G401.6 (cell line): ENCODE results near the gene PLPP4.

ENCODE experiments used
- FAIRE-seq: peaks from 2 replicates; lab custom pipeline; 2012; peaks lifted over from hg19 to GRCh38; lab: Jason Lieb, UNC

PLPP4 gene

DNA sequence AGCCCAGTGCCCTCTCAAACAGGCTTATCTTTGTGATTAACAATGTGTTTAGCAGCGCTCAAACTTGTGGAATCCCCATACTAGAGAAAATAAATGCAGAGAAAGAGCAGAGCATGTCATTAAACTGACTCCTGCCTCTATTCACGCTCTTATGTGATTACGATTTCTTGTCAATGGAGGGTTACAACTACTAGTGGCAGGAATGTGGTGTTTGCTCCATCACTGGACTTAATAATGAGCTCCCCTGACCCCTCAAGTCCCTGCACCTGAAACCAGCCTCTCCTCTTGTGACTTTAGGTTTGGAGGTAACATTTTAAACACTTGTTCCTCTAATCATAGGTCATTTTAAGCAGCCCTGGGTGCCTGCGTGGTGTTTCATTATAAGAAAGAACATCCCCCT, 121.9 kb downstream of the PLPP4 start:
- no peak for FAIRE-seq

DNA sequence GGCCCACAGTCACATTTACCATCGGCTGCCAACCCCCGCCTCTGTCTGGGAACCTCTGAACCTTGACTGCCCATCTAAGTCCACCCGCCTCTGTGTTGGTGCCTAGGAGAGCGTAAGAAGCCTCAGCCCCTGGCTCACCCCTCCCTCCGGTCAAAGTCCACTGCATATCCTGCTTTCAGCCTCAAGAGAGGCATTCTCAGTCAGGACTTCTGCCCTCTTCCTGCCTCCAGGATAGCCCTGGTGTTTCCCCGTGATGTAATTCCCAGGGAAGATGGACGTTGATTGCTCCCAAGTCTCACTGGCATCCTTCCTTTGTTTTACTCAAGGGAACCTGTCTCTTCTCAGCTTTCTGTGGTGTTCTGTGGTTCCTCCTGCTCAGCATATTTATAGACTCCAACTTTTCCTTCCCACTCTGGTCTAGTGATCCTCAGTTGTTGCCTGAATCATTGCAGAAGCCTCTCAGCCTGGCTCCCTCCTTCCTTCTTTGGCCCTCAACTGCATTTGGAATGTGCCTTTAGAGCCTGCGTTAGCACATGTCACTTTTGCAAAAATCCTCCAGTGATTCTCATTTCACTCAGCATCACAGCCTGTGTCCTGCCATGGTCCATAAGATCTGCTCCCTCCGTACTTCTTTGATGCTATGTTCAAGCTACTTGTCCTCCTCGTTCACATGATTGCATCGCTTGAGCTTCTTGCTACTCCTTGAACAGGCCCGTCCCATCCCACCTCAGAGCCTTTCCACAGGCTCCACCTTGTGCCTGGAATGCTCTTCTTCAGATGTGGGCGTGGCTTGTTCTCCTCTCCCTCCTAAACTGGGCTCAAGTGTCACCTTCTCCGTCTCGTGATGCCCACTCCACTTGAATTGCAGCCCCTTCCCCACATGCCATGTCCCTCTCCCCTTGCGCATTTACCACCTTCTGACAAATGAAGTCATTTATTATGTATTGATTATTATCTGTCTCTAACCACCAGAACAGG, 124.2 kb downstream of the PLPP4 start:
- FAIRE-seq = no peak

DNA sequence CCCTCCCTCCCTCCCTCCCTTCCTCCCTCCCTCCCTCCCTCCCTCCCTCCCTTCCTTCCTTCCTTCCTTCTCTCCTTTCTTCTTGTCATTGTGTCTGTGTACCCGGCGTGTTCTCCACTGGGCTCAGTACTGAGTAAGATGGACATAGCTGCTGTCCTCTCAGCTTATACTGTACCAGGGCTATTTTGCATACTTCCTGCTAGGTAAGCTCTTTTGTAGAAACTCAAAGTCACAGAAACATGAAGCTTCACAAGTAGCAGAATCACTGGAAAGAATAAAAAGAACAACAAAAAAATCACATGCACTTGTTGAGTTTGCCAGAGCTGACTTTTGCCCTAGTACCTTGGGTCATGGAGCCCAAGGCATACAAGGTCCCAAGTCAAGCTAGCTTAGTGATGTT, 125.7 kb downstream of the PLPP4 start:
- no peak for FAIRE-seq

DNA sequence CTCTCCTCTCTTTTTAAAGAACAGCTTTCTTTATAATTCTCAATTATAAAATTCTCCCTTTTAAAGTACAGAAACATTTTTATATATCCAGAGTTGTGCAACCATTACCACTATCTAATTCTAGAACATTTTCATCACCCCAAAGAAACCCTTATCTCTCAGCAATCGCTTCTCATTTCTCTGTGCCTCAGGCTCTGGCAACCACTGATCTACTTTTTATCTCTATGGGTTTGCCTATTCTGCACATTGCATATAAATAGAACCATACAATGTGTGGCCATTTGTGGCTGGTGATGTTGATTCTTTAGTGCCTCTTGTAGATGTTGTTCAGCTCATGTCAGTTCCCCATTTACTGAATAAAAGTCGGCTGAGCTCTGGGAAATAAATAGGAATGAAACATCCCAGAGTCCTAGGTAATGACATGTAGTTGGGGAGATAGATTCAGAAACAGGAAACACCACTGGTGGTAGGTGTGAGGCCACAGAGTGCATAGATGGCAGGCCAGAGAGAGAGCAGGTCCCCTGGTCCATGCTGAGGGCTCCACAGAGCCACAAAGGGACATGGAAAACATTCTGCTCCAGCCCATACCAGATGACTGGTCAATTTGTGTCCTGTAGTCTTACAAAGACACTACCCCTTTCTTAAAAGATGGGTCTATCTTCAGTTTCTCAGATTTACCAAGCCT, 126.5 kb downstream of the PLPP4 start:
- FAIRE-seq = no peak

DNA sequence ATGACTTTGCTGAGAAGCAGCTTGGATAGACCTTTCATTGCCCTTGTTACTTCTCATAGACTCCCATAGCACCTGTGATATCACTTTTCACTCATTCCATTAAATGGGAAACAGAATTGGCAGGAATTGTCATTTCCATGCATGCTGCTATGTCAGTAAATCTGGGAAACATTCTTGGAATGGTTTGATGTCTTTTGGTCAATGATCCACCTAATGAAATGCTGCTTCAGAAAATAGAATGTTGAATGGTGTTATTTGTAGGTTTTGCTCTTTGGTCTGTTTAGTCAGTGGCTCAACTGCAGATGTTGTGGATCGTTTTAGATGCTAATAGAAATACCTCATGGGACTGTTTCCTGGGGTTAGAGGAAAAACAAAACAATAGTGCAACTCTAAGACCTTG, 127.8 kb downstream of the PLPP4 start:
- FAIRE-seq = no peak

DNA sequence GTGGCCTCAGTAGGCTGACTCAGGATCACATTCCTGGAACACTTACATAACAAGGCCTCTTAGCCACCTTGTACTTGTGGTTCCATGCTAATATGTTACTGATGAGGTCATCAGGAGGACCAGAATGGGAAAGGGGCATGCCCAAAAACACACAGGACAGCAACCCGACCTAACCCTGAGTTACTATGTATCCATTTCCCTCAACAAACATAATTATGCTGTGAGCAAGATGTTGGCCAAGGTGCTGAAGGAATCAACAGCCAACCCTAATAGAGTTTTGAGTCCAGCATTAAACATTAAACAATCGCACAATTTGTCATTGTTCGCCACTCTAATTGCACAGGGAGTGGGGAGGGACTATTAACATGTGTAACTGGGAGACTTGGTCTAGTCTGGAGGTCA, 129.4 kb downstream of the PLPP4 start:
- FAIRE-seq = no peak

DNA sequence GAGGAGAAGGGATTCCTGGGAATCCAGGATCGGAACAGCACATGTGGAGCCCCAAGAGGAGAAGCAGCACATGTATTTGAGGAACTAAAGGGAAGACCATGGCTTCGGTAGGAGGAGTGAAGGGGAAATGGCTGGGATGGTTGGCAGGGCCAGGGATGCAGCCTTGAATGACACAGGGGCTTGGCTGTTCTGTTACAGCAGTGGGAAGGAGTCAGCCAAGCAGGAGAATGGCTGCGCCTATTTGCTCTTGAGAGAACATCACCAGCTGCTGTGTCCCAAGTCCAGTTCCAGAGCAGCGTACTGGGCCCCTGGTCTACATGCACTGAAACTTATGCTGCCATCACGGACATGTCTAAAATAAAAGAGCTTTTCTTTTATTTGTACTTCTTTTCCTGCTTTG, 130.0 kb downstream of the PLPP4 start:
- no peak for FAIRE-seq

DNA sequence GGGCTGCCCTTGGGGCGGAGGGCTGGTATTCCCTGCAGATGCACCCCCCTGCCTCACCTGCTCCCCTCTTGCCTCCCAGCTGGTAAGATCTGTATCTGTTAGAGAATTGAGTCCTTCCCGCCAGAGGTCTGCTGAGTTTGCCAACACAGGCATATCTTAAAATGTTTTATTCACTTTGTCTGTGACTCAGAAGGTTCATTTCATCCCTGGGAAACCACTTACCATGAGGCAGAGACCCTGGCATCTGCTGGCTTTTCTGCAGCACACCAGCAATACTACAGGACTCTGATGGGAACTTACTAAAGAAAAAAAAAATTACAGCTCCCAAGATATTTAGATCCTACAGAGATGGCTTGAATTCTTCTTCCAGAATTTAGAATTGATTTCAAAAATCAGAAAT, 131.3 kb downstream of the PLPP4 start:
- no peak for FAIRE-seq

DNA sequence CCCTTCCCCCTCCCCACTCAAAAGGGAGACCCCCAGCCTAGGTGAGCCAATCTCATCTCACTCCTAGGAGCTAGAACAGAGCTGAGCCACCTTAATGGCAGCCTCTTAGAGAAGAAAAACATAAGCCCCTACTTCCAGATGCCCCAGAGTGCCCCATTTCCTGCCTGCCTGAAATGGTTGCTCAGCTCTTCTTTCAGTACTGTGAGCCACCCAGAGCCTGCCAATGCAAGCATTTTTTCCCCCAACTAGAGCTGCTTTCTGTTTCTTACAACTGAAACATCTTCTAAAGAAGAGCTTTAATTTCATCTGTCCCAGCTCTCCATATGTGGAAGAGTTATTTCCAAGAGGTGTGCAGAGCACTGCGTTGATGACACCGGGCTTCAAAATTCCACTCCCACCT, 136.7 kb downstream of the PLPP4 start:
- FAIRE-seq = no peak

DNA sequence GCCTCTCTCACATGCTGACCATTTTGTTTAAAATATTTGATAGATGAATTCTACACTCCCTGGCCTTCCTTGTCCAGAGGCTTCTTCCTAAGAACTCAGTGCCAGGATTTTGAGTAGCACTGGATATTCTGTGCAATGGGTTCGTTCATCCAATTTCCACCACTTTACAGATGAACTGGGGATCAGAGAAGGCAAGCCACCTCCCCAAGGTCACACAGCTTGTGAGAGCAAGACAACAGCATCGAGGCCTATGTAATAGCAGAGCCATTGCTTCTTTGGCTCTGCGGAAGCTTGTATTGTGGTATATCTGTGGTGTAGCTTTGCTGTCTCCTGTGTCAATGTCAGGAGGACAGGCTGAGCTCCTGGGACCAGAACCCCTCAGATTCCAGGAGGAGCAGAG, 140.9 kb downstream of the PLPP4 start:
- no peak for FAIRE-seq

DNA sequence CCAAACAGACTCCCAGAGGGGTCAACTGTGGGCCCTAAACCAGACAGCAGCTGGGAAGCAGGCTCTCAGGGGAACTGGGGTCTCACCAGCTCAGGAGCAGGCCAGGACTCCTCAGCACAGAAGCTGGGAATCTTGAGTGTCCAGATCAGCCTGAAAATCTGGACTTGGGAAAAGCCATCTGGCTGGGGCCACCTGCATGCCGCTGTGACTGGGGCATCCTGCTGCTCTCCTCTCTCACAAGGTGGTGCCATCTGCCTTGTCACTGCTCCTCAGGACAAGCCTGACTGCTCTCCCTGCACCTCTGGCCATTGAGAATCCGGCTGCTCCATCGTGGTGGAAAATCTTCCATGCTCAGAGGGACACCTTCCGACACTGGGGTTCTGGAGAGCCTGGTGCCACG, 141.4 kb downstream of the PLPP4 start:
- FAIRE-seq = no peak

DNA sequence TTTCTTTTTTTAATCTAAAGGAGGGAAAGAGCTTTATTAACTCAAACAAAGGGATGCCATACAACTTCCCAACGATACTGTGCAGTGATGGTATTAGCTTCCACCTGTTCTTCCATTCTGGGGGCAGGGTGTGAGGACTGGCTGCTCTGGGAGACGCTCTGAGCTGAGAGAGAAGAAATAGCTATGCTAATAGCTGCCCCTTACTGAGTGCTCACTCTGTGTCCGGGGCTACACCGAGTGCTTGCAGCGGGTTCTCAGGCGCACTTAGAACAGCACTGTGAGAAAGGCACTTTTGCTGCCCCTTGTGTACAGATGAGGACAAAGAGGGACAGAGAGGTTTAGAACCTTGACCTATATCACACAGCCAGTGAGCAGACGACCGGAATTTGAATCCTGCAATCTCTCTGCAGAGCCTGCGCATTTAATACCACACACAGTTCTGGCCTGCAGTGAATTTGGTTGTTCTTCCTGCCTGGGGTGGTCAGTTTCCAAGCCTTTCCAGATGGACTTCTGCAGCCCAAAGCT, 142.2 kb downstream of the PLPP4 start:
- FAIRE-seq = no peak

DNA sequence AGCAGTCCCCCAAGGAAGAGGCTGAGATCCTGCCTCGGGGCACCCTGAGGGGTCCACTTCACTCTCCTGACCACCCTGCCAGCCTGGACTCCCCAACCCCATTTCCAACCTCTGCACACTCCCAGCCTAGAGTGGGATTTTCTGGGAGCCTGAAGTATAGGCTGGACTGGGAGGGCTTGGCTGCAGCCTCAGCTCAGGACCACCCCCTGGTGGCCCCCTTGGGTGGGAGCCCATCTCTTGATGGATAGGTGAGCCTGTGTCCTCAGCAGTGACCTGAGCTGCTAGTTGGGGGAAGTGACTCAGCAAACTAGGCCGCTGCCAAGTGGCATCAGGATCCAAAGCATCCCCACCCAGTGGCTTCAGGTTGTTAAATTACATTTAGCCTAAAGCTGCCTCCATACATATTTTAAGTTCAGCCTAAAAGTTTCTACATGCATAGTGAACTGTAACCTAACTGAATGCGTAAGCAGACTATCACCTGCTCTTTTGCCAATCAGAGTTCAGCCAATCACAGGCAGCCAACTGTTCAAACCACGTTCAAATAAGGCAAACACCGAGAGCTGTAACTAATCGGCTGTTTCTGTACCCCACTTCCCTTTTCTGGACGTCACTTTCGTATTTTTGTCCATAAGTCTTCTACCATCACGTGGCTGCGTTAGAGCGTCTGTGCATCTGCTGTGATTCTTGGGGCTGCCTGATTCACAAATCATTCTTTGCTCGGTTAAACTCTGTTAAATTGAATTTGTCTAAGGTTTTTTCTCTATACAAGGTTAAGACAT, 144.0 kb downstream of the PLPP4 start:
- FAIRE-seq = no peak

DNA sequence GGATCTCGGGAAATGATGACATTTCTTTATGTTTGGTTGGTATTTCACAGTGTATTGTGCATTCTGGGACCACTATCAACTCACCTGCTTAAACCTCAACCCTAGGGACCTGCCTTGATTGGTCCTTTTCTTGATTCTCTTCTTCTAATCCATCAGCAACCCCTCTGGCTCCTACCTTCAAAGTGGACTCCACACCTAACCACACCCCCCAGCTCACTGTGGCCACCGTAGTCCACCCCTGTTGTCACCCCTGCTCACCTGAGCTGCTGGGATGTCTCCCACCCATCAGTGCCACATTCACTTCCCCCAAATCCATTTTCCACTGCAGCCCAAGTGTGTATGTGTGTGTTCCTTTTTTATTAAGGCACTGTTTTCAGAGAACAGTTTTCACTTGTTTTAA, 145.0 kb downstream of the PLPP4 start:
- no peak for FAIRE-seq

DNA sequence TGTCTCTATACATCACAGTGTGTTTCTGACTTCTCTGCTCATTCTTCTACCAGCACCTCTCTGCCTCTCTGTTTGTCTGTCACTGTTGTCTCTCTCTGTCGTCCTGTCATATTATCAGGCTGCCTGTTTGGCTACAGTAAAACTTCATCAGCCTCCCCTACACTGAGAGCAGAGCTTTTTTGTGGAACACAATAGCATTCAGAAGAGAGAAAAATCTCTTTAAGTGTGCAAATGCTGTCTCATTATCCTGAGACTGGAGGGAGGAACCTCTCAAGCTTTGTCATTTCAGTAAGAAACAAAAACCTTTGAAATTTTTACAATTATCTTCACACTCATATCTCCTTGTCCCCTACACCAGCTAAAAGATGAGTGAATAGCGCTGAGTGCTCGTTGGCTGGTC, 148.4 kb downstream of the PLPP4 start:
- no peak for FAIRE-seq

DNA sequence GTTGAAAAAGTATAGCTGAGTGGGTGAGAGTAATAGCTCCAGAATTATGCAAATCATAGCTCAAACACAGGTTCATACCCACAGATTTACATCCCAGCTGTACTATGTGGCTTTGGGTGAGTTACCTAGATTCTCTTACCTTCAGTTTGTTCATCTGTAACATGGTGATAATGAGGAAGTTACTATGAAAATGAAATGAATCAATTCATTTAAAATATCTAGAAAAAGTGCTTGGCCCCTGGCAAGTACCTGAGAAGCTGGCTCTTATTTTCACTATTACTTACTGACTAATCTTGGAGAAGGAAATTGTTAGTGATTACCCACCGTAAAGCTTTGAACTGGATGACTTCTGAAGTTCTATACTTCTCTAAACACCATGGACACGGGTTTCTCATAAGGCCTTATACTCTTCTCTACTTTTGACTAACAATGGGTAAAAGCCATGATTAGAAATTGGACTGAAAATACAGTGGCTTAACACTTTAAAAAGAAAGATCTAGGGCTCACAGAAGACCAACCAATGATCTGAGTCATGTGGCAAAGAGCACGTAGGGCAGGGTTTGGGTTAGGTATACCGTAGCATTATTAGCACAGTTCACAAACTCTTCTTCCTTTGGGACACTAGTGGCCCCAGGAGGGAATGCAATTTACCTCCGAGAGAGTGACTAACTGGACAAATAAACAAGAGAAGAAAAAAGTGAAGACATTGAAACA, 149.2 kb downstream of the PLPP4 start:
- no peak for FAIRE-seq

DNA sequence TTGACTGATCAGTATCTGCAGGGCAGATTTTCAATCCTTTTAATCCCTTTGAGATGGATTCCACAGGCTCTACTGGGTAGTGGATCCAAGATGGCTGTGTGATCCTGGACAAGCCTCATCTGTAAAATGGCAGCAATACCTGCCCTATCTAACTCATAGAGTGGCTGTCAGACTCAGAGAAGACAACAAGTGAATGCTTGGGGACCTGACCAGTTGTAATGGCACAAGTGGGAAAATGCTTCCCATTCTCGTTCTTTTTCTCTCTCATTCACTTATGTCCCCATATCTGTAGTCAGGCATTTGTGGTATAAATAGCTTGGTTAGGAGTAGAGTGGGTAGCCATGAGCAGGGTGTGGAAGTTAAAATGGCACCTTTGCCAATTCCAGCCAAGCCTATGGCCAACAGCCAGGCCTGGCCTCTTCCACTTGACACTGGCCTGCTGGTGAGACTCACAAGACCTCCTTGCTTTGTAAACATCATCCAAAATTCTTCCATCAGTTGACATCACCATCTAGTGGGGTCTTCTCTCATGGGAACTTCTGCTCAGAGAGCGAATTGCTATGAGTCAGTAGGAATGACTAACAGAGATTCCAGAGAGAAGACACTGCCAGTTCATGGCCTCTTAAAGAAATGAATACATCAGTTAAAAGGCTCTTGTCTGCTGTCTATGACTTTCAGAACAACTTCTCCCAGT, 150.1 kb downstream of the PLPP4 start:
- no peak for FAIRE-seq

DNA sequence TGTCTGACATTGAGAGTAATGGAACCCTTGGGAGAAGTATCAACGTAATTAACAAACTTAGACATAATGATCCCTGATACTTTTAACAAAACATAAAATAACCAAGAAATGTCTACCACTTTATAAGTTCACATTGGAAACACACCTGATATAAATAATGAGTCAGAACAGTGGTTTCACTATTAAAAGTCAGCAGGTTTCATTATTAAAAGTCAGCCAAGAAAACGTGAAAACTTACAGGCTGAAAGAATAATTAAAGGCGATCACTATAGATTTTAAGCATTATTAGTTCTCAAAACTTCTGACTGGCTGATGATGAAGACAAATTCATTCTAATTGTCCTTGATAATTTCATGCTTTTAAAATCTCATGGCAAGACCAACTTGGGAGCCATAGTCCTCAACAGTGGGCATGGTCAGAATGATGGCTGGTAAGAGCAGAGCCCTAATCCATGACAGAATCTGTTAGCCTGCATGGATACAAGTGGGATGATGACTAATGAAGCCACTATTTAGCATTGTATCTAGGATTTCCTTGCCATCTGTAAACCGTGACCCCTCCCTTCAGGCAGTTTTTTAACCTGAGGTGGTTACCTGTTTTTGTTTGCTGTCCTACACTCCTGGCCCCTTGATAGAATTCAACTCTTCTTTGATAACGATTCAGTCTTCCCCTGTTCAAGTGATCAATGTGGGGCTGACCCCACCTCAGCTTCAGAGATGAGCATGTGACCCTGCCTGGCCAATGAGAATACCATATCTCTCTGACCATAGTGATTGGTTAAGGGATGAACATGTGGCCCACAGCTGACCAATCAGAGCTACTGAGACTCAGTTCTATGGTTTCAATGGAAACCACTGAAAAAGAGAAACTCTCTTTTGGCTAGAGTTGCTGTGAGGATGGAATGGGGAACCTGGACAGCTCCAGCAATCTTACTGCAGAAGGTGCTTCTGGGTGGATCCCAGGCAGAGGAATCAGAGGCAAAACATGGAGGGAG, 151.0 kb downstream of the PLPP4 start:
- FAIRE-seq = no peak

DNA sequence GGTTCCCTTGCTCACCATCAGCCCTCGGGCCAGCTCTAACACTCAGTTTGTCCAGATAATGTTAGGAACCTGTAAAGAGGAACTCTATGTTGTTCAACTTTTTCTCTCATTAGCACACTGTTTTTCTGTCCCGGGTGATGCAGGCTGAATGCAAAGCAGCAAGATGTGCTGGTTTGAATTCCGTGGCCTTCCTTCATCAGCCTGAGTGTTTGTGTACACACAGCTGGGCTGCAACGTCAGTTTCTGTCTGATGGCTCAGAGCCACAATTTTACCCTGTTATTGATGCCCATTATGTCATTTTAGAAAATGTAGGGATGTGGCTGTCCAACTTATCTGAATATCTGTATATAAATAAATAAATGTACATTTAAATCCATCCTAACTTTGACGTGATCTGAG, 152.0 kb downstream of the PLPP4 start:
- no peak for FAIRE-seq

DNA sequence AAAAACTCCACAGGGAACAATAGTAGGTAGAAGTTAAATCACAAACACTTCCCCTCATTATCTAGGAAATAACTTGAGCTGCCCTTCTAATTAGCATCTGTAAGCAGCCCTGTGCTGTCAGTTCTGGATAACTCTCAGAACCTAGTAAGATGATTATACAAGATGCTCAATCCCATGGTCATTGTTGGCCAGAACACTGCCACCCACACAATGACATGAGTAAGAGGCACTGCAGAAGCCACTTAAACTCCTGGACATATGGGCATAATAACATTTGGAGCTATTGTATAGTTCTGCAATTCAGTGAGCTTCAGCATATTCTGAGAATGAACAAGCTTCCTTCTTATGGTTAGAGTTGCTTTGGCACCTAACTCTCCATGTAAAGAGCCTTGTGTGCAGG, 153.8 kb downstream of the PLPP4 start:
- no peak for FAIRE-seq
